Stimulated activated naive CD4-positive, alpha-beta T cell (primary cell): ENCODE measurements around the gene SNAPC1.
"Not testable (repeated sequence)": the region's sequence is repeated elsewhere in the genome, so short reads cannot be mapped to it uniquely, and the experiment has no call there.

Experiments
- DNase-seq, 6 experiments: peaks; one replicate each; lab custom pipeline; 2025; lab: John Stamatoyannopoulos, UW

The SNAPC1 gene

GRCh38 chr14:61761959-61762786, at the start of gene SNAPC1:
Gene SNAPC1, plus strand, starts transcription at chr14:61762420. Its CDS starts 41 bp downstream, at chr14:61762461.
- peak; percentile 92 to 98 (median 96) for DNase-seq

DNA sequence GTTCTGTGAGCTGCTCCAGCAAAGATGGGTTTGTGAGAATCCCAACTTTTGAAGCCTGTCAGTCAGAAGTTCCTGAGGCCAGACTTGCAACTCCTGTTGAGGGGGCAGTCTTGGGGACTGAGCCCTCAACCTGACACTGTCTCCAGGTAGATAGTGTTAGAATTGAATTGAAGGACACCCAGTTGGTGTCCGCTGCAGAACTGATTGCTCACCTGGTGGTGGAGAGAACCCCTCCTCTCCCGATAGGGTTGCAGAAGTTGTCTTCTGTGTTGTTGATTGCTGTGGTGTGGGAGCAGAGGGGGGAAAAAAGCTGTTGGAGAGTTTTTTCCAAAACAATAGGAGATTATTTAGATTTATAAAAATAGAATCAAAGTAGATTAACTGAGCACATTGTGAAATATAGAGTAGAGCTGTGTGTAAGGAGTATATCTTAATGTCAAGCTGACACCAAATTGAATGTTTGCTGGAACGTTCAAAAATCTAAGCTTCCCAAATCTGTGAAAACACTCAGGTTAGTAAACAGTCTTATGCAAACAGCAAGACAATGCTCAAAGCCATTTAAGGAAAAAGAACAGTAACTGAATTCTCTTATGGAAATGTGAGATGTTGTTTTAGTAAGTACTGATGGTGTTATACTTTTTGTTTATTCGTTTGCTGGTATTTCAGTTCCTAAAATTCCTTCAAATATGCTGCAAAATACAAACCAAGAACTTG, 48.3 kb upstream of the SNAPC1 start:
- DNase-seq: no peak

DNA sequence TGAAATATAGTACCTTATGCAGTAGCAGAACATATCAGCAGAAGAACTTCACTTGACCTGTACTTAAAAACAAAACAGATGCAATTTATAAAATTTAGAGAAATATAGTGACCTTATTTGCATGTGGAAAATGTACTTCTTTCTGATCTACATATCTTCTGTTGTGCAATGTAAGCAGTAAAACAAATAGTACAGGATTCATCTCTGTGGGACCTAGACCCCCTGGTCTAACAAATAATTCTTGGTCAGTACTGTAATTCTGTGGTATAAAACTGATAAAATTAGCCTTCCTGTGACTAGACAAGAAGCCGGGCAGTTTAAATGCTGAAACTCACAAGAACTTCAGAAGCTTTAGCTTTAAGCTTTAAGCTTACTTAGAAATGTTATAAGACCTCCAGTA, 45.3 kb upstream of the SNAPC1 start:
- DNase-seq: no peak

DNA sequence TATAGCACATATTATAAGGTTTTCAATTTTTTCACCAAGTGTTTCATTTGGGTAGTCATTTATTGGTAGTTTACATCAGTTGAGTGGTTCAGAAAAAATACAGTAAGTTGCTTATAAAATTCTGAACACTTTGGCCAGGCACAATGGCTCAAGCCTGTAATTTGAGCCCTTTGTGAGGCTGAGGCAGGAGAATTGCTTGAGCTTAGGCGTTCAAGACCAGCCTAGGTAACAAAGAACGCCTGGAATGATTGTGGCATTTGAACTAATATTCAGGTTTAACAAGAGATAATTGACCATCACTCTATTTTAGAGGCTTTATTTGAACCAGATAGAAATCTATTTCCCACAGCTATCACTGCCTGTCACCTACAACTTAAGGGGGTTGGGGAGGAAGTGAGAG, 44.2 kb upstream of the SNAPC1 start:
- DNase-seq: no peak

DNA sequence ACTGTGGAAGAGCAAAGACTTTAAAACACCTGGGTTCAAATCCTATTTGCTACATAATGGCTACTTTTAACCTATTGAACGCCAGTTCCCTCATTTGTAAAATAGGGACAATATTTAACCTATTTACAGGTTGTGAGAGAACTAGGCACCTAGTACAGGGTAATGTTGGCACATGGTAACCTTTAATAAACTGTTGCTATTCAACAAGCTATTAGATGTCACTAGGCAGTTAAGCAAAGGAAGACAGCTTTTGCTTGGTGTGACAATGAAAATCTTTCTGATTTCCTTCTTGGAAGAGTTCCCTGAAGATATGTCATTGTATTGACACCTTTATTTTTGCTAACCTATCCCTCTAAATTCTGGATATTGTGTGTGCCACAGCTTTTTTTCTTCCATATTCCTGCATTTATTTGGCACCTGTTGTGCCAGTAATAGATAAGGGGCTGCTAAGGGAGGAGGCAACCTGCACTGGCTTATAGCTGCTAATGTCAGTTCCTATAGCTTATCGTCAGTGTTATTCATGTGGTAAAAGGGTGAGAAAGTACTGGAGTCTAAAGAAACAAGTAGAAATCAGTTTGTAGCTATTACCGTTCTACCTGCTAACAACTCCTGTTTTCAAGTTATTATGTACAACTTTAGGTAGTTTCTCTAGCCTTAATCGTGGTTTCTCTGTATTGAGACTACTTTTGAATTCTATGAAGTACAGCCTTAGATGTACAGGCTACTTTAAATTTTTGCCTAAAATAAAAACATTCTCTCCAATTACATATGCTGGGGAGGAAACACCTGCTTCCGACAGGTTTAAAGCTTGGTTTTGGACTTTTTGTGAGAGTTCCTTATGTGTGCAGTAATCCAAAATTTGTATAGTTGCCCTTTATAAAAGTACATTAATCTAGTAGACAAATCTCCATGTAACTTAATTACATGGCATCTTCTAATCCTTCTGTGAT, 42.6 kb upstream of the SNAPC1 start:
- peak in 3 of 6 experiments; percentile 16 to 51 (median 49) for DNase-seq

GRCh38 chr14:61720294-61720661, 41.9 kb upstream of the SNAPC1 start:
- peak in 2 of 6 experiments; percentile 18 to 24 for DNase-seq

DNA sequence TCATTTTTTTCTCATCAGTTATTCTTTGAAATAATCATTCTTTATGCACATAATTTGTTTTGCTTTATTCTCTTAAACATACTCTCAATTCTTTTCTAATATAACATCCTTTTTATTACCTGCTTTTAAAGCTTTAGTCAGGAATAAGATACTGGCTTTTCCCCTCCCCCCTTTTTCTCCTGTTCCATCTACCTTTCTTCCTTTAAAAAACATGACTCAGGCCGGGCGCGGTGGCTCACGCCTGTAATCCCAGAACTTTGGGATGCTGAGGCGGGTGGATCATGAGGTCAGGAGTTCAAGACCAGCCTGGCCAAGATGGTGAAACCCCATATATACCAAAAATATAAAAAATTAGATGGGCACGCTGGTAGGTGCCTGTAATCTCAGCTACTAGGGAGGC, 41.5 kb upstream of the SNAPC1 start:
- no peak for DNase-seq

DNA sequence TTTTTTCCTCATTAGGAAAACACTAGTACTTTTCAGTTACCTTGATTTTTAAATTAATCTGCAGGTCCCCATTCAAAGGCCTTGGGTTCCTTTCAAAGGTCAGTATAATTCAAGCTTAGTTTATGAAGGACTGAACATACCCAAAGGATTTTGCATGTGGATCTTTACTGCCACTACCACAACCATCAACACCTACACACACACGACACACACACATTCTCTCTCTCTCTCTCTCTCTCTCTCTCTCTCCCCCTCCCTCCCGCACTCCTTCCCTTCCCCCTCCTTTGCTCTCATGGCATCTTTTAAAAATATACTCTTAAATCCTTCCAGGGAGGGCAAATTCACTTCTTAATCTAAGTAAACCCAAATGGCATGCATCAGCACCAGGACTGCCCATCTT, 38.1 kb upstream of the SNAPC1 start:
- DNase-seq: no peak

- no peak for DNase-seq
Measured at GRCh38 chr14:61726778-61727658, 35.2 kb upstream of the SNAPC1 start.

DNA sequence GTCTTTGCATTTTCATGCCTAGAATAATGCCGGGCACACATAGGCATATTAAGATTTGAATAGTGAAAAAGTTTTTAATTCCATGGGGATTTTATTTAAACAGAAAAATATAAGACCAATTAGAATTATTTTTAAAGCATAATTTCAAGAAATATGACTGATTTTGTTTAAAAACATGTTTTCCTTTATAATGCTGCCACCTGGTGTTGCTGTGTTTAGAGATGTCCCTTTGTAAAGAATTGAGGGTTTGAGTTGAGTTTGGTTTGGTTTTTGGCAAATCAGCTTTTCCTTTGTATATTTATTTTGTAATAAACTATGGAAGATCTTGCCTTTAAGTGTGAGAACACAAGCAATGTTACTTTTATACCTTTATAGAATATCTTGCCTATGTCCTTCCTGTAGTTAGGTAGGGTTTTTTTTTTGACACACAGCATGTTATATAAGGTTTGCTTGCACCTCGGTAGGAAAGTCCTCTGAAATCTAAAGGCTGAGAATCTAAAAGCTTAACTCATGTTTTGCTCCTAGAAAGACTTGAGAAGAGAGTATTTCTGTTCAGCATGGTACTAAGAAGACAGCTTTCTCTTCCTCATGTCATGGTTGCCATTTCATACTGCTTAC, 31.4 kb upstream of the SNAPC1 start:
- peak in 3 of 6 experiments; percentile 15 to 55 (median 53) for DNase-seq

DNA sequence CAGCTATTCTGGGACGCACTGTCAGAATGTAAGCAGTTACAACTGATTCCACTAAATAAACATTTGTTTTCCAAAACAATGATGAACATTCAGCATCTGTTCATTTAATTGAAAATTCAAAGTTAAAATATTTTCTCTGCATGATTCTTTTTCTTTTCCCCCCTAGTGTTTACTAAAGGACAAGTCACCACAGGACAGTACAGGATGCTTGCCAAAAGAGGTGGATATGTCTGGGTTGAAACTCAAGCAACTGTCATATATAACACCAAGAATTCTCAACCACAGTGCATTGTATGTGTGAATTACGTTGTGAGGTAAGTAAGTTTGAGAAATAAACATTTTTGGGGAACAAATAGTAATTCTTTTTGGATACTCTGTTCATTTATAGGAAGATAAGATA, 28.2 kb upstream of the SNAPC1 start:
- no peak for DNase-seq

DNA sequence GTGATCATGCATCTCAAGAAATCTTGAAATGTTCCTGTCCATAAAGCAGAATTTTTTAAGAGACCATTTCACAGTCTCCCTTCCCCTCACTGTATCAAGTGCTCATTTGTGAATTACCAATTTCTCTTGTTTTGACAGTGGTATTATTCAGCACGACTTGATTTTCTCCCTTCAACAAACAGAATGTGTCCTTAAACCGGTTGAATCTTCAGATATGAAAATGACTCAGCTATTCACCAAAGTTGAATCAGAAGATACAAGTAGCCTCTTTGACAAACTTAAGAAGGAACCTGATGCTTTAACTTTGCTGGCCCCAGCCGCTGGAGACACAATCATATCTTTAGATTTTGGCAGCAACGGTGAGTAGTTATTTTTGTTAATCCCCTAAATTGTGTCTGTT, 25.5 kb upstream of the SNAPC1 start:
- DNase-seq: no peak

- DNase-seq: no peak
Measured at GRCh38 chr14:61737915-61738314, 24.3 kb upstream of the SNAPC1 start.

- no peak for DNase-seq
Measured at GRCh38 chr14:61739133-61739532, 23.1 kb upstream of the SNAPC1 start.

- no peak for DNase-seq
Measured at GRCh38 chr14:61742371-61742770, 19.8 kb upstream of the SNAPC1 start.

GRCh38 chr14:61744238-61744637, 18.0 kb upstream of the SNAPC1 start:
- DNase-seq: no peak

DNA sequence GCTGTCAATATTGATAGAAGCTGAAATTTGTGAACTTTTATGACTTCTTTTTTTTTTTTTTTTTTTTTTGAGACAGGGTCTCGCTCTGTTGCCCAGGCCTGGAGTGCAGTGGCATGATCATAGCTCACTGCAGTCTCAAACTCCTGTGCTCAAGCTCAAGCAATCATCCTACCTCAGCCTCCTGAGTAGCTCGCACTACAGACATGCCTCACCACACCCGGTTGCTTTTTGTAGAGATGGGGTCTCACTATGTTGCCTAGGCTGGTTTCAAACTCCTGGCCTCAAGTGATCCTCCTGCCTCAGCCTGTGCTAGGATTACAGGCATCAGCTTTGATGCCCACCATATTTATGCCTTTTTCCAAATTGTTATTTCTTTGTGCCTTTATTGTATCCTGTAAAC, 15.9 kb upstream of the SNAPC1 start:
- not testable (repeated sequence) for DNase-seq

DNA sequence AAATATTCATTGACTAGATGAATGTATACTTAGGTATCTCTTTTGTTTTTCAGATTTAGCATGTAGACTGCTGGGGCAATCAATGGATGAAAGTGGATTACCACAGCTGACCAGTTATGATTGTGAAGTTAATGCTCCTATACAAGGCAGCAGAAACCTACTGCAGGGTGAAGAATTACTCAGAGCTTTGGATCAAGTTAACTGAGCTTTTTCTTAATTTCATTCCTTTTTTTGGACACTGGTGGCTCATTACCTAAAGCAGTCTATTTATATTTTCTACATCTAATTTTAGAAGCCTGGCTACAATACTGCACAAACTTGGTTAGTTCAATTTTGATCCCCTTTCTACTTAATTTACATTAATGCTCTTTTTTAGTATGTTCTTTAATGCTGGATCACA, 15.3 kb upstream of the SNAPC1 start:
- no peak for DNase-seq

GRCh38 chr14:61747342-61747741, 14.9 kb upstream of the SNAPC1 start:
- DNase-seq: no peak

- no peak for DNase-seq
Measured at GRCh38 chr14:61749264-61749663, 13.0 kb upstream of the SNAPC1 start.

DNA sequence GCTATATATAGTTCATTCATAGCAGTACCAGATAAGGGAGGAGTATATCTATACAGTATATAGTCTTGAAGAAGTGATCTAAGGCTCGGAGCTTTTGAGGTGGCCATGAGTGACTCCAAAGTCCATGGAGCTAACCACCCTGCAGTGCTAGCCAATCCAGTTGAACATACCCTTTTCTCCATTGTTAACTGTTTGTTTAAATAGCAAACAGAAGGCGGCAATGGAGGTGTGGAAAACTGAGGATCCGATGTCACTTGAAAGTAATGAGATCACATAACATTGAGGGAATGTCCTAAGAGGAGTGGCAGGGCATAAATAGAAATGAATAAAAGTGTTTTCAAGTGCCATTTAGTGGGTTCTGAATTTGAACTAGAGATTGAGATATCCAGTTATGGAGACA, 12.4 kb upstream of the SNAPC1 start:
- DNase-seq: no peak
